Measurements from ENCODE around the gene EPHB1. TPM values are rescaled to one million over a fixed set of nuclear protein-coding genes. Genes with fewer than 3 reads are reported as not detected.

Gene EPHB1
- total RNA-seq, 1 donor from 2014 or later, result 8.1 TPM

DNA sequence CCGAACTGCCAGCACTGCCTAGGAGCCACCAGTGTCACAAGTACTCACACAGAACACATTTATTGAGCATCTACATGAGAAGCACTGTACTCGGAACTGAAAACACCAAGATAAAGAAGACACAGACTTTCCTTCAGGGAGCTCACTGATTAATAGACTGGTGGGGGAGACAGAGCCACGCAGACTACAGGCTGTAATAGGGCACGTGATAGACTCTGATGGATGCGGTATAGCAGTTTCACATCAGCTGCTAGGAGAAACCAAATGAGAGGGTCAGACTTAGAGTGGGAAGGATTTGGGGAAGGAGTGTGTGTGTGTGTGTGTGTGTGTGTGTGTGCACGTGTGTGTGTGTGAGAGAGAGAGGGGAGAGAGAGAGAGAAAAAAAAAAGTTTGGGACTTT, 12.1 kb downstream of the EPHB1 start:
- DNase-seq (ENCODE audit: low spot score), result no peak
- no peak for ATAC-seq

DNA sequence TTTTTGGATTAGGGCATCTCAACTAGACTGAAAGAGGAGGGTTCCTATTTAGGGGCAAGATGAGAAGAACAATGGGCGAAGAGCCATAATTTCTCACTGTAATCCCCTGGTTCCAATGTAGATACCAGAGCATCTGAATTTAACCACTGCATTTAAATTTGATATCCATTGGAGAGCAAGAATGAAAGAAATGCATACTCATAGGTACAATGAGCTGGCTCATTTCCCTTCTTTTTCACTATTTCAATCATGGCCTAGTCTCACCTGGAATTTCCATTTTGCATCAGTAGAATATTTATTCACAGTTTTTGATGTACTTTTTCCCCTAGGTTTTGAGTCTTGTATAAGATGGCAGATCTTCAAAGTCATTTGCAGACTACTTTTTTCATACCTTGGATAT, 13.8 kb downstream of the EPHB1 start:
- ATAC-seq (no peak), DNase-seq (ENCODE audit: low spot score) (no peak)

DNA sequence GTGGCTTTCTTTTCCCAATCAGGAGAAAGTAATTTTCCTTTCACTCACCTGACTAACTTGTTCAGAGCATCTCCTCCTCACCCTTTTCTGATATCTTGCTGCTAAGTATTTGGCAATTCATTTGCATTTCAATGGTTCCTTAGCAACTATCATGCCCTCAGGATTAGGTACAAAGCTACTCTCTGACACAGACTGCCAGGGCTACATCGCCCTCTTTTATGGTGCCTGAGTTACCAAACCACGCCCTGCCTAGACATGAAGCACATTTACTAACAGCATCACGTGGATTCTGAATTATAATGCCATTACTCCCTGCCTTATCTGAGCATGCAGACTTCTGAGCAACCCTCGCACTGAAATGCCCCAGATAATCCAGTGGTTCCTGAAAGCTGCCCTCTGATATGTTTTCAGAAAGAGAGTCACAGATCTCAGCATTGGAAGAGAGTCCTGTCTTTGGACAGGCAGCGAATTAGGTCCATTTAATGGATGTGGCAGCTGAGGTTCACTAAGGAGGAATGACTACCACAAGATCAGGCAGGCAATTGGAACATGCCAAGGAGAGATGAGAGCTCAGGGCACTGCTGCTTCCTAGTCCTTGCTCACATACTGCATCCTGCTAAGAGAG, 14.5 kb downstream of the EPHB1 start:
- DNase-seq (ENCODE audit: low spot score), result no peak
- ATAC-seq, result no peak

DNA sequence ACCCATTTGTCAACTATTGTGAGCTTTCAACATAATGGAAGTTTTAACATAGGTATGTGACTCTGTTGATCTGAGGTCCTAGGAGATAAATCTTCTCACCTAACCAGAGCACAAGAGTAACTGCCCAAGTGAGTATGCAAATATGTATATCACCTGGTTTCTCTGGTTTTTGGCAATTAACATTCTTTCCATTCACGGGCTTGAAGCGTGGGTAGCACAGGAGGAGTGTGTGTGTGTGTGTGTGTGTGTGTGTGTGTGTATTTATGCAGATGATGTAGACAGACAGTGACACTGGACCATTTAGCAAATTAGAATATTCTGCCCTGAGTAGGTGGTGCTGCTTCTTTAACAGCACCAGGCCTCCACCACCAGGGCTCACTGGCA, 15.0 kb downstream of the EPHB1 start:
- ATAC-seq (no peak), DNase-seq (ENCODE audit: low spot score) (no peak)

DNA sequence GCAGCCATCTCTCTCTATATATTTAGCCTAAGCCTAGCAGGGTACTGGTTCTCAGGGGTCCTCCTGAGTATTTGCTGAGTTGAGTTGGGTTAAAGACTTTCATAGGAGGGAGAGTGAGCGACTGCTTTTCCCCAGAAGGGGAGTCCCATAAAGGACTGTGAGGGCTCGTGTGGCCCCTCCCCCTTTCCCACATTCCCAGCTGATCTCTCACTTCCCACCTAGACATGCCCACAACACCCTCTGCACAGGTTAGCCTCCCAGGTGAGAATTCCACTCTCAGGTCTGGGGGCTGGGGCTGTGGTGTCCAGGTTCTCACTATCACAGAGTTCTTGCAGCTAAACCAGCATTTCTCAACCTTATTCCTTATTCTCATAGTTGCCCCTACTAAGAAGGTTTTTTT, 15.8 kb downstream of the EPHB1 start:
- no peak for ATAC-seq
- no peak for DNase-seq (ENCODE audit: low spot score)

DNA sequence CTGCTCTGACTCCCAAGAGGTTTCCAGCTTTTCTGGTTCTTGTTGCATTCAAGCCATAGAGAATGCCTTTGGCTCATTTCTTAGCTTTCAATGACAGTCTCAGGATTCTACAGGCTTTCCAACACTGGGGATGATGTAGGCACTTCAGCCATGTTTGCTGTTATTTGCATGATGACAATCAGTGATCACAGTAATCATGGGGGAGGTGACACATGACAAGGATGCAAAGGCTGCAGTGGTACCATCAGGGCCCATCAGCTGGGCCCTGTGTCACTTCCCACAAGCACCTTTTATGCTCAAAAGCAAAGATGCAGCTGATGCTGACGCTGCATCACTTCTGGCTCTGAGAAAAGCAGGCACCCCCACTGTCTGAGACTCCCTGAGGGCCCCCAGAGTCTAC, 18.6 kb downstream of the EPHB1 start:
- no peak for DNase-seq (ENCODE audit: low spot score)
- ATAC-seq, result no peak

DNA sequence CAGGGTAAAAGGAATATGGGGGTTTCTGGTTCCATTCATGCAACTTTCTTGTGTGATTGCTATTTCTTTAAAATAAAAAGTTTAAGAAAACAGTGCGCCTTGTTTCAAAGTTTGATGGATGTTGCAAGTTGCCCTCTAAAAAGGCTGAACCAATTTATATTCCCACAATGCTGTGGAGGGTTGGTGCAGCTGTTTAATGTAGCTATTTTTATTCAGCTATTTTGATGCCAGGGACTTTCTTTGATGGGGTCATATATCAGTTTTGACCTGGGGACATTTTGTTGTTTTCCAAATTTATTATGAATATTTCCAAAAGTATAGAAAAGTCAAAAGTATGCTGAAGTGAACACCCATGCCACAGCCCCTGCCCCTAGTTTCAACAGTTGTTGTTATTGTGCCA, 20.5 kb downstream of the EPHB1 start:
- DNase-seq (ENCODE audit: low spot score) (no peak), ATAC-seq (no peak)

DNA sequence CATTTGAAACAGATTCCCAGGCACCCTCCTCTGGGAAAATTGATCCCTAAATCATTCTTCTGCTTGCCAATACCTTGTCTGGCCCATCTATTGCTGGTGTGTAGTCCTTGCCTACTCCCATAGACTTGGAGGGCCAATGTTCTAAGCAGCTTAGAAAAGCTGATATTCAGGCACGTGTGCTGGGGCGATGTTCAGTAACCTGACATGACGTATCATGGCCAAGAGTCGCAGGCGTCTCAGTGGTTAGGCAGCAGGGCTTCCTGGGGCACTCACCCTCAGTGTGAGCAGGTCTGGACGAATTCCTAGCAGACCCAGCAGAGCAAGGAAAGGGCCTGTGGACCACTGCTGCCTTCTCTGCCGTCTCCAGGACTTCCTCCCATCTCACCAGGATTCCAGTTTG, 21.6 kb downstream of the EPHB1 start:
- no peak for DNase-seq (ENCODE audit: low spot score)

DNA sequence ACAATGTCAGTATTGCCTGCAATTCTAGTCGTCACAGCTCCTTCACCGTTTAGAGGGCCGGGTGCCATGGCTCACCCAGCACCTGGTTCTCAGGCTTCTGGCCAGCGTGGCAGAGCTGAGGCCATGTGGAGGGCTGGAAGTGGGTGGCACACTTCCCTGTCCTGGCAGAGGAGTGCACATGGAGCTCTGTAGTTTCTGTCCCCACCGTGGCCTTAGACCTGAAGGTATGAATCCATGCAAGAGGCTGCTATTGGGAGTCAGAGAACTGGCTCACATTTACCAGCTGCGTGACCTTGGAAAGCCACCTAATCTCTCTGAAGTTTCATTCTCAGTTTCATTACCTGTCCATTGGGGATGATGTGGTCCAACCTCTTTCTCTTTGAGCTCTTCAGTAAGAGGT, 22.2 kb downstream of the EPHB1 start:
- ATAC-seq, result no peak
- no peak for DNase-seq (ENCODE audit: low spot score)

More for the DNA sequence above, 21.6 kb downstream of the EPHB1 start:
- ATAC-seq, result no peak

DNA sequence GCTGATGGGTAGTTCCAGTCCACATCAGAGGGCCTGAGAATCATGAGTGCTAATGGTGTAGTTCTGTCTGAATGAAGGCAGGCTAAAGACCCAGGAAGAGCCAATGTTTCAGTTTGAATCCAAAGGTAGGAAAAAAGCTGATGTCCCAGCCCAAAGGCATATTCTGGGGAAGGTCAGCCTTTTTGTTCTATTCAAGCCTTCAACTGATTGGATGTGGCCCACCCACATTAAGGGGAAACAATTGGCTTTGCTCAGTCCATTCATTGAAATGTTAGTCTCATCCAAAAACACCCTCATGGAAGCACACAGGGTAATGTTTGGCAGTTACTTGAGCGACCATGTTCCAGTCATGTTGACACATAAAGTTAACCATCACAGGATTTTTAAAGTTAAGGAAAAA, 25.9 kb downstream of the EPHB1 start:
- ATAC-seq (no peak), DNase-seq (ENCODE audit: low spot score) (no peak)

DNA sequence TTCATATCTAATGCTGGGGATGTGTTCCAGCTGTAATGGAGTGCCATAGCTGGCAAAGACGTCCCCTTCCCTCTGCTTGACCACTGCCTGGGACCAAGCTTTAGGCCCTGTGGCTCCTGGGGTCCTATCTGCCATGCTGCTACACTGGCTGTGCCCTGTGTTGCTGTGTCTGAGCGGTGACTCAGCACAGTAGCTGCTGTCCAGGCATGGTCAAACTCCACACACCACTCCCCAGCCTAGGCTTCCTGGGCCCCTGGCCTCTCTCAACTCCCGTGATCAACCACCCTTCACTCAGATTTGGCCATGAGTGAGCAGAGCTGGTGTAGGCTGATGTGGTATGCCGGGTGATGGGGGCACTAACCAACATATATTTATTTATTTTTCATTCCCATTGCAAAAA, 27.0 kb downstream of the EPHB1 start:
- ATAC-seq (peak; percentile 35), DNase-seq (ENCODE audit: low spot score) (no peak)

DNA sequence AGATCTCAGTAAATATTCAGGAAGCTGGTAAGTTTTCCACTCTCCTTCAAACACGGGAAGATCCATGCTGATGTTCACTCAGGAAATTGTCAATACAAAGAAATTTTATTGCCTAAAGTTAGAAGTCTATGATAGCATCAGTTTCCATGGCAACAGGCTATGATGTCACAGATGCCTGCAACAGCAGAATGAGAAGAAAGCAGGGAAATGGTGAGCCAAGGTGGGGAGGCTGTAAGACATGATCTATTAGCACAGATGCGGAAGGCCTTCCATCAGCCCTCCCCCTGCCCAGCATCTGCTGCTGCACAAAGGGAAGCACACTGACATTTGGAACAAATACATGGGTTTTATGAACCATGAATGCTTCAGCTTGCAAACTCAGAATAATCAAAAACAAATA, 28.6 kb downstream of the EPHB1 start:
- ATAC-seq (no peak), DNase-seq (ENCODE audit: low spot score) (no peak)

DNA sequence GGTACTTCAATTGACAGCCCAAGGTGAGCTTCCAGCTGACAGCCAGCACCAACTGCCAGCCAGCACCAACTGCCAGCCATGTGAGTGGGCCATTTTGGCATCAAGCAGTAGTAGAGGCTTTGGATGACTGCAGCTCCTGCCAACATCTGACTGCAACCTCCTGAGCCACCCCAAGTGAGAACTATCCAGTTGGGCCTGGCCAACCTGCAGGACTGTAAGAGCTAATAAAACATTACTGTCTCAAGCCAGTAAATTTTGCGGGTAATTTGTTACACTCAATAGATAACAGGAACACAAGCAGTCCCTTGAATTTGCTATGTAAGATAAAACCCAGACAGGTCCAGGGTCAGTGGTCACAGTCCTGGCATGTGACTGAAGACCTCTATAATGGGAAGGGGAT, 29.7 kb downstream of the EPHB1 start:
- ATAC-seq (no peak), DNase-seq (ENCODE audit: low spot score) (no peak)

DNA sequence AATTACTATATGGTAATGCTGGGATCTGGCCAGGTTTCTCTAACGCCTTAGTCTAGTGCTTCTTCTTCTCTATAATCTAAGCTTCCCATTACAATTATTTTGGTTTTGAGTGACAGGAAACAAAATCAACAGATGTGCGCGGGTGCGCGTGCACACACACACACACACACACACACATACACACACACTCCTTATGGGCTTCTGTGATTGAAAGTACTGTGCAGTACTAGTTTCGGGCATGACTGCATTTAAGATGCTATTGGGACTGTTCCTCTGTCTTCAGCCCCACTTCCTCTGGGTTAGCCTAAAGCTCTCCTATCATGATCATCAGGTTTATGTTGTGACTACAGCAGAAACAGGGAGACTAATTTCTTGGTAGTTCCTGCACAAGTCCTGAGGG, 32.2 kb downstream of the EPHB1 start:
- no peak for DNase-seq (ENCODE audit: low spot score)
- ATAC-seq, result no peak

DNA sequence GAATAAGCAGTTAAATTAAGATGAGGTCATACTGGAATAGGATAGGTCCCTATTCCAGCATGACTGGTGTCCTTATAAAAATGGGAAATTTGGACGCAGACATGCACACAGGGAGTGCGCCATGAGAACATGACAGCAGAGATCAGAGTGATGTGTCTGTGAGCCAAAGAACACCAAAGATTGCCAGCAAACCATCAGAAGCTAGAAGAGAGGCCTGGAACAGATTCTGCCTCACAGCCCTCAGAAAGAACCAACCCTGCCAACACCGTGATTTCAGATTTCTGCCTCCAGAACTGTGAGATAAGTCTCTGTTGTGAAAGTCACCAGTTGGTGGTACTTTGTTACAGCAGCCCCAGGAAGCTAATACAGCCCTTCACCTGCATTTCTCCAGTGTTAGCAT, 34.7 kb downstream of the EPHB1 start:
- ATAC-seq, result no peak
- no peak for DNase-seq (ENCODE audit: low spot score)

DNA sequence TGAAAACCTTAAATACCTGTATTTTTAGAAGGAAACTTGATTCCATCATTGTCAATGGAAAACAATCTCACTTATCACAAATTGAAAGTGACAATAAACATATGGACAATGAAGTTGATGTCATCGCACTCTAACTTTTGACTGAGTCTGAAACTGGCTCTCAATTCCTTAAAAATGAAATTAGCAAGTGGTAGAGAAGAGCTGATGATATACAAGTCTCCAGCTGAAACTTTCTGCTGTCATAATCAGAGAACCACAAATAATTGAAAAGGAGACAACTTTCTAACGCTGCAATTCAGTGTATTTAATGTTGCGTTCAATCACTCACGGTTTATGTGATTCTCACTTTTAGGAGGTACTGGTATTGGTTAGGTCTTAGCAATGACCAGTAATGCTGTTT, 37.5 kb downstream of the EPHB1 start:
- DNase-seq (ENCODE audit: low spot score) (no peak), ATAC-seq (no peak)

DNA sequence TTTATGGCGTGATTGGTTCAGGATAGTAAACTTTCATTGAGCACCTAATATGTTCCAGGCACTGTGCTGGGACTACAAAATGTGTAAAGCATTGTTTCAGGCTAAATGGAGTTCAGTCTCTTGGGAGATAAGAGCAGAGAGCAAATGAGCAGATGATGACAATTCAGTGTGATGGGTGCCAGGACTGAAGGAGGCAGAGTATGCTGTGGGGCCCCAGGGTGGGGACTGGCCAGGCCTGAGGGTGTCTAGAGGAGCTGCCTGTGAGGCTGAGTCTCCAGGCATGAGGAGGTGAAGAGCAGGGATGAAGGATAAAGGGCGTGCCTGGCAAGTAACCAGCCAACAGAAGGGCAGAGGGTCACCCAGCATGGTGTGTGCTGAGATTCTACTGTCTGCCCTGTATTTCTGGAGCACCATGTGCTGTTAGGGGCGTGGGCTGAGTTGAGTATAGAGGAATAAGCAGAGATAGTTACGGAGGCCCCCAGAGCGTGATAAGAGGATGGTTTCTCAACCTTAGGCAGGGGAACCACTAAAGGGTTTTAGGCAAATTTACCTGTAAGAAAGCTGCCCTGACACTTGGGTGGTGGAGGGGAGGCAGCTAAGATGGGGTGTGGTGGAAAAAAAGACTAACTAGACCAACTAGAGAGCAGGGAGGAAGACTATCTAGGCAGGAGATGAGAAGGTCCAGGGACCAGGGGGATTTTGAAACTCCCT, 38.5 kb downstream of the EPHB1 start:
- no peak for DNase-seq (ENCODE audit: low spot score)
- no peak for ATAC-seq

DNA sequence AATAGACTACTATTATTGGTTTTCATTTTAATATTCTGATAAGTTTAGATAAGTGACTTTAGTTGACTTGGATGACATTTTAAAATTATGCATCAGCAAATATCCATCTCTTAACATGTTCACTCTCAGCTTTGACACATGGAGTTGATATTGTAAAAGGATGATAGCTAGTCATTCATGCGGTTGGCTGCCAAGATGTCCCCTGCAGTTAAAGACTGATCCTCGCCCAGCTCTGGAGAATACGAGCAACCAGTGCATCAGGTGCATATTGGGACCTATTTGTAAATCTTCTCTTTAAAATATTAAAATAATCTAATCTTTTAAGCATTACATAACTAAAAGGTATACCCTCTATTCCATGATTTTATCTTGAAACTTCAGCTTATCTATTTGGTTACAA, 41.9 kb downstream of the EPHB1 start:
- ATAC-seq (no peak), DNase-seq (ENCODE audit: low spot score) (no peak)

DNA sequence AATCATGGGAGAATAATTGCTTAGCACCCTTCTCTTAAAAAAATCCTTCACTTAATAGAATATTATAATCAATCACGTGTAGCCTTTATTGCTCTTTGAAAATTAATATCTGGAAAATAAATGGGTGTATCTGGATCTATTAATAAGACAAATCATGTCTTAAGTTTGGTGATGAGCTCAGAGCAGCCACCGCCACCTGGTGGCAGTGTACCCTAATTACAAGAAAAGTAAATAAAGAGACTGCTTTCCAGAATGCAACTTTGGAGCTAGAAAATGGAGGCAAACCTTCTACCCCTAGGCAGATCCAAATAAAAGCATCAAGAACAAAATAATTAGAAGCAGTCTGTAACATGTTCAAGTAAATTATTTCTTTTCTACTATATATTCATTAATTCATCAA, 43.5 kb downstream of the EPHB1 start:
- ATAC-seq (no peak), DNase-seq (ENCODE audit: low spot score) (no peak)

DNA sequence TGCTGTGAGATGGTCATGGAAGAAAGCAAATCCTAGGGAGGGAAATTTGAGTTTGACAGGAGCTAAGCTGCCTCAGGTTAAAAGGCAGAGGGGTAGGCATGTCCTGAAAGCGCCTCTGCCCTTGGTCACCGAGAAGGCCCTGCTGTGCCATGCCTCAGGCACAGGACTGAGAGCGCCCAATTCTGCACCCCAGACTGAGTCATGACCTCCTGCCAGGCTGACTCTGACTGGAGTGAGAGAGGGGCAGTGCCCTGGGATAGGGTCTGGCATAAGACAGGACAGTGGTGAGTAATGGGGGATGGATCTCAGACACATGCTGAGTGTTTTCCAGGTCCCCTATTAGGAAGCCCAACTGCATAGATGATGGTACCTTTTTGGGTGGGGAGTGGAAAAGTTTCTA, 44.4 kb downstream of the EPHB1 start:
- ATAC-seq (no peak), DNase-seq (ENCODE audit: low spot score) (no peak)

DNA sequence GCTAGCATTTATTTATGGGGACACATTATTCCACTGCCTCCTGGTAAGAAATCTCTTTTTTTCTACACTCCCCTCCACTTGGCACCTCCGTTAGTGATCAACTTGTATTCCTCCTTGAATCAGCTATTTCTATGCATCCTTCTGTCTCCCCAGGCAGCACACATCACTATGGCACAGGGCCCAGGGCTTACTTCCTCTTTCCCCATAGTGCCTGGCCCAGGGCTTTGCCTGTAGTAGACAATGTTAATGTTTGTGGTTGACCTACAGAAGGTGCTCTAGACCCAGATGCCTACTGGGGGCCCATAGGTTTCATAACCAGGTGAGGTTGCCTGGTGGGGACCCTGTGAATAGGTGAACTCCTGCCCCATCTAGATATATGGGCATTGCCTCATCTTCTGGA, 44.9 kb downstream of the EPHB1 start:
- no peak for DNase-seq (ENCODE audit: low spot score)
- no peak for ATAC-seq

DNA sequence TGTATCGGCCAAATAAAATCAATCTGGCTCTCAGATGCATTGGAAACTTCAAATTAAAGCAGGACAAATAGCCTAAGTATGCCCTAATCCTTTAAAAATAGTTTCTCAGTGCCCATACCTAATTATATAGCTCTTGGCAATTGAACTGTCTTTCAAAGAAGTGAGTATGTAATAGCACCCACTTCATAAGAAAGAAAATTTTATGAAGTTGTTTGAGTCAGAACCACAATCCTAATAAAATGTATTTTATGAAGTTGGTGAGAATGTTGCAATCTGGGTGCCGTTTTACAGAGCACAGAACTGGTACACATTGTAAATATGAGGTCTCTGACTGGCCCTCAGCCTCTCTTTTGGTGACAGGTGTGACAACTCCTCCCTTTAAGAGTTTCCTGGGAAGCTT, 45.4 kb downstream of the EPHB1 start:
- DNase-seq (ENCODE audit: low spot score), result no peak

DNA sequence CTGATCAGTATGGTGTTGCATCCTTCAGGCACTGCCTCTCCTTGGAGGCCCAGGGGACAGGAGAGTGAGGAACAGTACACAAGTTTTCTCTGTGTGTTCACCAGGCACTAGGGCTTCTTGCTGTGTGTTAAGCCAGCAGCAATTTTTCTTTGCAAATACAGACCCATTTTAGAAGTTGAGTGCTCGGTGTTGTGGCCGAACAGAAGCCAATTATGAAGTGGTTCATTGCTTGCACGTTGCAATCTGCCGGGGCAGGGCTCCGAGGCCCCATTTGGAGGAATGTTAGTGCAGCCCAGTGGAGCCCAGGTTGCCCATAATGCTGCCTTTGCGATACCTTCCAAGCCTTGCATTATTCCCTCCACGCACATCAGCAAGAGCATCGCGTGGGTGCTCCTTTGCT, 51.0 kb downstream of the EPHB1 start:
- DNase-seq (ENCODE audit: low spot score), result no peak
- ATAC-seq, result no peak

More for the DNA sequence above, 45.4 kb downstream of the EPHB1 start:
- no peak for ATAC-seq
